ENCODE results near the gene CNTN5. TPM values are rescaled to one million over a fixed set of nuclear protein-coding genes. Genes with fewer than 3 reads are reported as not detected.

CNTN5 gene
- total RNA-seq, 1 donor from 2014 or later, result 3.2 TPM

GRCh38 chr11:100185588-100185987 is 1164.8 kb downstream of the CNTN5 start:
- Mint-ChIP-seq H3K9me3 (peaks cover 6% of the 10 kb centered on the region), H3K4me3 (no peak overlapping the region), H3K36me3 (no peaks in the 10 kb centered on the region), H3K27me3 (no peaks in the 10 kb centered on the region), H3K27ac (no peak overlapping the region), H3K4me1 (ENCODE audit: unreplicated experiment) (no peaks in the 10 kb centered on the region)
- TF ChIP-seq, protein P1, sequence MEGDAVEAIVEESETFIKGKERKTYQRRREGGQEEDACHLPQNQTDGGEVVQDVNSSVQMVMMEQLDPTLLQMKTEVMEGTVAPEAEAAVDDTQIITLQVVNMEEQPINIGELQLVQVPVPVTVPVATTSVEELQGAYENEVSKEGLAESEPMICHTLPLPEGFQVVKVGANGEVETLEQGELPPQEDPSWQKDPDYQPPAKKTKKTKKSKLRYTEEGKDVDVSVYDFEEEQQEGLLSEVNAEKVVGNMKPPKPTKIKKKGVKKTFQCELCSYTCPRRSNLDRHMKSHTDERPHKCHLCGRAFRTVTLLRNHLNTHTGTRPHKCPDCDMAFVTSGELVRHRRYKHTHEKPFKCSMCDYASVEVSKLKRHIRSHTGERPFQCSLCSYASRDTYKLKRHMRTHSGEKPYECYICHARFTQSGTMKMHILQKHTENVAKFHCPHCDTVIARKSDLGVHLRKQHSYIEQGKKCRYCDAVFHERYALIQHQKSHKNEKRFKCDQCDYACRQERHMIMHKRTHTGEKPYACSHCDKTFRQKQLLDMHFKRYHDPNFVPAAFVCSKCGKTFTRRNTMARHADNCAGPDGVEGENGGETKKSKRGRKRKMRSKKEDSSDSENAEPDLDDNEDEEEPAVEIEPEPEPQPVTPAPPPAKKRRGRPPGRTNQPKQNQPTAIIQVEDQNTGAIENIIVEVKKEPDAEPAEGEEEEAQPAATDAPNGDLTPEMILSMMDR (conservative IDR thresholded peaks at IDR 0.05), result no peak
- DNase-seq (ENCODE audit: extremely low spot score, unreplicated experiment), result no peak

GRCh38 chr11:100188137-100188783 is 1167.5 kb downstream of the CNTN5 start:
- no peaks in the 10 kb centered on the region for H3K27me3 Mint-ChIP-seq
- H3K9me3 Mint-ChIP-seq, result peaks cover 6% of the 10 kb centered on the region
- H3K27ac Mint-ChIP-seq, result no peak overlapping the region
- DNase-seq (ENCODE audit: extremely low spot score, unreplicated experiment), result no peak
- no peaks in the 10 kb centered on the region for H3K4me1 Mint-ChIP-seq (ENCODE audit: unreplicated experiment)
- no peak overlapping the region for H3K4me3 Mint-ChIP-seq
- no peaks in the 10 kb centered on the region for H3K36me3 Mint-ChIP-seq
- TF ChIP-seq, protein P1 (conservative IDR thresholded peaks at IDR 0.05), result no peak

DNA sequence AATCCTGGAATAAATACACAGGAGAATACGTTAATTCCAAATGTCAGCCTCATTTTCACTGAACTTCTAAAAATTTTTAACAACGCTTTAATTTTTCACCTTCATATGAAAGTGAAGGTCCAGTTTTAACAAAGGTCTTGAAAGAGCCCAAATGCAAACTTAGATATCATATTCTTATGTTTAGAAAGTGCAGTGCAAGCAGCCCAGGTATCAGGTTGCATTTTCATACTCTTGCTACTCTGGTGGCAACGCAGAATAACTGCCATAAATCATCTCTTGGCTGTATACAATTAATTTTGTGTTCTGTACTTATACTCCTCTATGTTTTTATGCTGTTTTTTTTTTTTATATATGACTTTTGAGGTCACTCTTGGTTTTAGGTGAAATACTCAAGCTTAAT is 1169.6 kb downstream of the CNTN5 start:
- Mint-ChIP-seq H3K36me3 (no peaks in the 10 kb centered on the region), H3K27me3 (no peaks in the 10 kb centered on the region), H3K9me3 (peaks cover under 1% of the 10 kb centered on the region), H3K4me1 (ENCODE audit: unreplicated experiment) (no peaks in the 10 kb centered on the region), H3K4me3 (no peak overlapping the region), H3K27ac (no peak overlapping the region)
- TF ChIP-seq, protein P1 (conservative IDR thresholded peaks at IDR 0.05), result no peak
- DNase-seq (ENCODE audit: extremely low spot score, unreplicated experiment), result no peak

DNA sequence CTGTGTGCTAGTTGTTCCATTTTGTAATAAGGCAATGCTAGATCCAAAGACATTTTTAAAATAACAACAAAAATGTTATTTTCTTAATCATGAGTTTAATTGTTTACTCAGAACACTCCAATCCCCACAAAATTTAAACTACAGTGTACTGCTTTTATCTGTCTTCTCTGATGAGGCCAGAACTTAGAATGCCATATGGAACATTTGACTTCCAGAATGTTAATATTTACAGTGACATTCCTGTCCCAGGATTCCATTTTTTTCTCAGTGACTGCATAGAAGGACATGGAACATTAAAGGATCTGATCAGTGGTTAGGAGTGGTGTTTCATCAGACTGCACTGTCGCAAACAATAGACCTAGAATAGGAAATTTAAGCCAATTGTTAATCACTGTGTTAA is 1171.4 kb downstream of the CNTN5 start:
- TF ChIP-seq, protein P1 (conservative IDR thresholded peaks at IDR 0.05), result no peak
- no peaks in the 10 kb centered on the region for H3K9me3 Mint-ChIP-seq
- no peak overlapping the region for H3K27ac Mint-ChIP-seq
- H3K27me3 Mint-ChIP-seq, result no peaks in the 10 kb centered on the region
- no peak overlapping the region for H3K4me3 Mint-ChIP-seq
- H3K36me3 Mint-ChIP-seq, result no peaks in the 10 kb centered on the region
- H3K4me1 Mint-ChIP-seq (ENCODE audit: unreplicated experiment), result no peaks in the 10 kb centered on the region
- no peak for DNase-seq (ENCODE audit: extremely low spot score, unreplicated experiment)

DNA sequence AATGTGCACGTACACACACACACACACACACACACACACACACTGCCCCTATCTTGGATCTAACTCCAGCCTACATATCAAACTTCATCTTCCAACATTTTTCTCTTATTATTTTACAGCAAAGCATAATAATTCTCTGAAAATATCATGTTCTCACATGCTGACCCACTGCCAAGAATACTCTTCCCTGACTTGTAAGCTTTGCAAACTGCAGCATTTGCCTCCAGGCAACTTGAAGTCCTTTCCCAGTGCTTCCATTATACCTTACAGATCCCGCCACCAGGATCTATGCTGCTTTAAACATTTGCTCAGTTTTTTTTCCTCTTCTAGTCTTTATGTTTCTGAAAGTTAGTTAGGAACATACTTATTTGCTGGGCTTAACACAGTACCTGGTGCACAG is 1183.0 kb downstream of the CNTN5 start:
- DNase-seq (ENCODE audit: extremely low spot score, unreplicated experiment), result no peak
- peaks cover 10% of the 10 kb centered on the region for H3K4me1 Mint-ChIP-seq (ENCODE audit: unreplicated experiment)
- H3K9me3 Mint-ChIP-seq, result no peaks in the 10 kb centered on the region
- H3K36me3 Mint-ChIP-seq, result no peaks in the 10 kb centered on the region
- no peak overlapping the region for H3K4me3 Mint-ChIP-seq
- no peaks in the 10 kb centered on the region for H3K27me3 Mint-ChIP-seq
- H3K27ac Mint-ChIP-seq, result no peak overlapping the region
- TF ChIP-seq, protein P1 (conservative IDR thresholded peaks at IDR 0.05), result no peak
